OCI-M1 (cell line): ENCODE results near the gene ZNF26.

Experiments
- DNase-seq: peaks from one replicate; lab custom pipeline; 2025; lab: John Stamatoyannopoulos, UW

ZNF26 gene

DNA sequence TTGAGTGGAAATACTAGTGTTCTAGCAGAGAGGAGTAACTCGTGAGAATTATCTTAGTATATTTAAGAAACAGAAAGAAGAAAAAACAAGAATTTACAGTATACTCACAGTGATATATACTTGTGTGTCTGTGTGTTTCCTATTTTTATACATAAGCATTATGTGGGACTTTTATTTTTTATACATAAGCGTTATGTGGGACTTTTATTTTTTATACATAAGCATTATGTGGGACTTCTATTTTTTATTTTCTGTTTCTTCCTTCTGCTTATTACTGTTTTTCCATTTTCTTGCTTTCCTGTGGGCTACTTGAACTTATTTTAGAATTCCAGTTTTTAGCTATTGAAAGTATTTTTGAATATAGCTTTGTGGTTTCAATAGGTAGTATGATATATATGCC lies 87.7 kb downstream of the ZNF26 start:
- no peak for DNase-seq
